Ectodermal cell (in vitro differentiated cells): Measurements from ENCODE around the gene WRNIP1.

ENCODE experiments used
- H3K27ac ChIP-seq: 2 replicates; pipeline ENCODE4 v1.7.0; 2013; ENCODE audit warnings: mild to moderate bottlenecking, low read depth, low read length; ENCODE audit not compliant: insufficient read depth, poor library complexity, severe bottlenecking
- H3K27me3 ChIP-seq: 2 replicates; pipeline ENCODE4 v1.7.0; 2013; ENCODE audit warnings: mild to moderate bottlenecking, low read length; ENCODE audit not compliant: insufficient read depth, control insufficient read depth, poor library complexity, severe bottlenecking
- H3K36me3 ChIP-seq: one replicate; pipeline ENCODE4 v1.7.0; 2013; ENCODE audit warnings: low read length; ENCODE audit not compliant: control insufficient read depth, insufficient read depth
- H3K4me1 ChIP-seq: one replicate; pipeline ENCODE4 v1.7.0; 2013; ENCODE audit warnings: low read length; ENCODE audit not compliant: control insufficient read depth, insufficient read depth
- H3K4me3 ChIP-seq: 2 replicates; pipeline ENCODE4 v1.7.0; 2013; ENCODE audit warnings: low read depth, low read length, control low read depth; ENCODE audit not compliant: insufficient read depth
- H3K9me3 ChIP-seq: 2 replicates; pipeline ENCODE4 v1.7.0; 2013; ENCODE audit warnings: mild to moderate bottlenecking, low read length, moderate library complexity; ENCODE audit not compliant: control insufficient read depth
- WGBS, 2 experiments: methylation state at CpG; one replicate each; pipeline ENCODE4 v1.1.7; 2013; ENCODE audit warnings: missing lambda C conversion rate in 2 of 2; 5-methylcytosine and 5-hydroxymethylcytosine counted together

WRNIP1 gene

GRCh38 chr6:2768696-2769095 lies 3.5 kb downstream of the WRNIP1 start:
- Histone ChIP-seq H3K4me3 (no peak overlapping the region), H3K36me3 (peaks cover 2% of the 10 kb centered on the region), H3K4me1 (peaks cover 19% of the 10 kb centered on the region), H3K9me3 (no peaks in the 10 kb centered on the region), H3K27me3 (no peaks in the 10 kb centered on the region), H3K27ac (no peak overlapping the region)
- 74 to 76% methylated on average over 6 of the region's 6 CpGs for WGBS, 2 experiments

GRCh38 chr6:2770171-2770570 lies 5.0 kb downstream of the WRNIP1 start:
- H3K4me3 ChIP-seq, result no peak overlapping the region
- peaks cover 19% of the 10 kb centered on the region for H3K4me1 ChIP-seq
- 48 to 51% methylated on average over 13 of the region's 13 CpGs for WGBS, 2 experiments
- no peak overlapping the region for H3K27ac ChIP-seq
- no peaks in the 10 kb centered on the region for H3K9me3 ChIP-seq
- H3K27me3 ChIP-seq, result no peaks in the 10 kb centered on the region
- H3K36me3 ChIP-seq, result peaks cover 6% of the 10 kb centered on the region

GRCh38 chr6:2771079-2771478 lies 5.9 kb downstream of the WRNIP1 start:
- Histone ChIP-seq H3K27ac (no peak overlapping the region), H3K9me3 (no peaks in the 10 kb centered on the region), H3K27me3 (no peaks in the 10 kb centered on the region), H3K4me1 (peaks cover 19% of the 10 kb centered on the region), H3K36me3 (peaks cover 6% of the 10 kb centered on the region), H3K4me3 (no peak overlapping the region)
- 87% methylated on average over 4 of the region's 4 CpGs for WGBS, 2 experiments

GRCh38 chr6:2772840-2773239 lies 7.6 kb downstream of the WRNIP1 start:
- Histone ChIP-seq H3K36me3 (peaks cover 6% of the 10 kb centered on the region), H3K27me3 (no peaks in the 10 kb centered on the region), H3K4me1 (peaks cover 24% of the 10 kb centered on the region), H3K9me3 (no peaks in the 10 kb centered on the region), H3K27ac (no peak overlapping the region), H3K4me3 (no peak overlapping the region)
- 94 to 96% methylated on average over 3 of the region's 3 CpGs for WGBS, 2 experiments

GRCh38 chr6:2773449-2773848 lies 8.3 kb downstream of the WRNIP1 start:
- 74 to 81% methylated on average over 2 to 3 of the region's 3 CpGs for WGBS, 2 experiments
- Histone ChIP-seq H3K4me3 (no peak overlapping the region), H3K4me1 (peaks cover 19% of the 10 kb centered on the region), H3K9me3 (no peaks in the 10 kb centered on the region), H3K36me3 (peaks cover 6% of the 10 kb centered on the region), H3K27me3 (no peaks in the 10 kb centered on the region), H3K27ac (no peak overlapping the region)

GRCh38 chr6:2775003-2775402 lies 9.8 kb downstream of the WRNIP1 start:
- H3K27me3 ChIP-seq, result no peaks in the 10 kb centered on the region
- H3K9me3 ChIP-seq, result no peaks in the 10 kb centered on the region
- 89 to 91% methylated on average over 1 of the region's 1 CpG for WGBS, 2 experiments
- no peak overlapping the region for H3K27ac ChIP-seq
- H3K4me1 ChIP-seq, result peaks cover 12% of the 10 kb centered on the region
- peaks cover 12% of the 10 kb centered on the region for H3K36me3 ChIP-seq
- H3K4me3 ChIP-seq, result no peak overlapping the region

- Histone ChIP-seq H3K9me3 (no peaks in the 10 kb centered on the region), H3K27ac (no peak overlapping the region), H3K36me3 (peaks cover 12% of the 10 kb centered on the region), H3K4me1 (peaks cover 7% of the 10 kb centered on the region), H3K27me3 (no peaks in the 10 kb centered on the region), H3K4me3 (no peak overlapping the region)
- WGBS, 2 experiments, result 78 to 80% methylated on average over 2 of the region's 3 CpGs
Measured at GRCh38 chr6:2777249-2777648, 12.1 kb downstream of the WRNIP1 start.

- WGBS, 2 experiments, result 92 to 96% methylated on average over 9 of the region's 9 CpGs
- H3K27me3 ChIP-seq, result no peaks in the 10 kb centered on the region
- H3K4me1 ChIP-seq, result peaks cover 7% of the 10 kb centered on the region
- no peak overlapping the region for H3K27ac ChIP-seq
- H3K36me3 ChIP-seq, result peaks cover 6% of the 10 kb centered on the region
- H3K9me3 ChIP-seq, result no peaks in the 10 kb centered on the region
- H3K4me3 ChIP-seq, result no peak overlapping the region
Measured at GRCh38 chr6:2780102-2780737, 15.0 kb downstream of the WRNIP1 start.

- 94 to 95% methylated on average over 7 of the region's 7 CpGs for WGBS, 2 experiments
- no peak overlapping the region for H3K27ac ChIP-seq
Measured at GRCh38 chr6:2781685-2782355, 16.6 kb downstream of the WRNIP1 start.

GRCh38 chr6:2782356-2782708 lies 17.1 kb downstream of the WRNIP1 start:
- Histone ChIP-seq H3K4me3 (no peak overlapping the region), H3K4me1 (peaks cover 2% of the 10 kb centered on the region), H3K9me3 (no peaks in the 10 kb centered on the region), H3K27ac (no peak overlapping the region), H3K36me3 (peaks cover 6% of the 10 kb centered on the region), H3K27me3 (no peaks in the 10 kb centered on the region)
- WGBS, 2 experiments, result 92 to 95% methylated on average over 9 of the region's 9 CpGs

More at GRCh38 chr6:2781685-2782355, 16.6 kb downstream of the WRNIP1 start:
- Histone ChIP-seq H3K9me3 (no peaks in the 10 kb centered on the region), H3K4me3 (no peak overlapping the region), H3K27me3 (no peaks in the 10 kb centered on the region), H3K4me1 (peaks cover 7% of the 10 kb centered on the region), H3K36me3 (peaks cover 6% of the 10 kb centered on the region)
